Adrenal gland (tissue), 12 donors: Measurements from ENCODE around the gene DCXR. TPM values are rescaled to one million over a fixed set of nuclear protein-coding genes. Genes with fewer than 3 reads are reported as not detected.

Experiments
- DNase-seq, 7 donors: peaks; one replicate each; pipeline ENCODE4 v3.0.0-alpha.2; 2019 to 2020
- H3K27ac ChIP-seq, 5 donors: fragments of 200-600 bp; sonication (generic) in 4 of 5; 1 replicate in 3 of 5; 2 replicates in 2 of 5; pipeline versions ENCODE4 v1.5.1 to v1.8.0; 2016 to 2020; ENCODE audit warnings: mild to moderate bottlenecking in 1 of 5
- H3K27me3 ChIP-seq: fragments of 200-600 bp; 2 replicates; pipeline ENCODE4 v1.8.0; 2021
- H3K36me3 ChIP-seq, 2 donors: fragments of 200-600 bp; replicated peaks in 1 of 2; 1 replicate in 1 of 2; 2 replicates in 1 of 2; pipeline versions ENCODE4 v1.5.1 to v1.8.0; 2018 to 2022
- H3K4me1 ChIP-seq, 2 donors: fragments of 200-600 bp; replicated peaks in 1 of 2; 1 replicate in 1 of 2; 2 replicates in 1 of 2; pipeline versions ENCODE4 v1.5.1 to v1.8.0; 2018 to 2021
- H3K4me3 ChIP-seq, 4 donors: fragments of 200-600 bp; sonication (generic) in 3 of 4; one replicate each; pipeline ENCODE4 v1.5.1; 2016 to 2018
- H3K9me3 ChIP-seq, 3 donors: fragments of 200-600 bp; sonication (generic) in 1 of 3; replicated peaks in 1 of 3; 1 replicate in 2 of 3; 2 replicates in 1 of 3; pipeline versions ENCODE4 v1.5.1 to v1.8.0; 2016 to 2021
- POLR2A ChIP-seq, 2 donors: fragments of 450-650 bp; IDR thresholded peaks; one replicate each; pipeline ENCODE4 v1.6.1; 2017; ENCODE audit warnings: antibody characterized with exemption in 2 of 2, mild to moderate bottlenecking in 2 of 2, moderate library complexity in 1 of 2
- WGBS, 4 donors: extraction: QIAGEN DNeasy Blood & Tissue Kit in 2 of 4; methylation state at CpG; one replicate each; pipeline versions ENCODE4 v1.1.5 to v1.1.7; 2013 to 2017; 5-methylcytosine and 5-hydroxymethylcytosine counted together
- intact Hi-C, 2 donors: fragments of 100-400 bp; cut with DNase I; formaldehyde crosslinking; loops; one replicate each; pipeline versions ENCODE4 v1.14.1 to v1.15.0; 2022 to 2023
- polyA plus RNA-seq, 3 donors: library from polyadenylated mRNA; stranded (reverse); fragments of 200-250 nt in 2 of 3; fragments of 350-450 nt in 1 of 3; fragmentation: Illumina TruSeq in 1 of 3; extraction: RNeasy Lipid Tissue Mini Kit (QIAGEN cat#74804) in 1 of 3; gene quantifications; one replicate each; pipeline ENCODE4 v1.2.3, GENCODE V29; 2013 to 2014
- total RNA-seq, 9 donors: library from RNA; depleted of rRNA in 4 of 9; stranded (reverse); fragments of >200 nt in 4 of 9; fragments of 120-200 nt in 1 of 9; fragmentation: NEBNext Ultra II Directional in 1 of 9; extraction: Animal tissue kit (Norgen Biotek cat#: 25700) in 1 of 9; gene quantifications; one replicate each; pipeline versions ENCODE4 v1.1.0 to v1.2.4, GENCODE V29; 2013 to 2023
- TF ChIP-seq, protein P1 (sequence below), 6 experiments: fragments of 450-650 bp in 4 of 6; fragments of 200-600 bp in 2 of 6; sonication (generic) in 1 of 6; IDR thresholded peaks; 1 replicate in 5 of 6; 2 replicates in 1 of 6; pipeline versions ENCODE4 v1.5.1 to v1.8.0; 2016 to 2021; ENCODE audit warnings: antibody characterized with exemption in 6 of 6, mild to moderate bottlenecking in 2 of 6, moderate library complexity in 1 of 6
- donor health status: healthy with polysubstance abuse.
- donor health status: Bipolar disorder and iron deficiency.
- donor health status: DM: yes; HTN: yes; CAD: no.
- donor health status: DM: no; HTN: no; CAD: no.
- donor health status: DM: no; HTN: no; CAD: no.
- donor health status: DM: yes; HTN: yes; CAD: no.

Gene DCXR
- total and polyA plus RNA-seq, 12 donors, result 66.9 to 183 (median 104) TPM

DNA sequence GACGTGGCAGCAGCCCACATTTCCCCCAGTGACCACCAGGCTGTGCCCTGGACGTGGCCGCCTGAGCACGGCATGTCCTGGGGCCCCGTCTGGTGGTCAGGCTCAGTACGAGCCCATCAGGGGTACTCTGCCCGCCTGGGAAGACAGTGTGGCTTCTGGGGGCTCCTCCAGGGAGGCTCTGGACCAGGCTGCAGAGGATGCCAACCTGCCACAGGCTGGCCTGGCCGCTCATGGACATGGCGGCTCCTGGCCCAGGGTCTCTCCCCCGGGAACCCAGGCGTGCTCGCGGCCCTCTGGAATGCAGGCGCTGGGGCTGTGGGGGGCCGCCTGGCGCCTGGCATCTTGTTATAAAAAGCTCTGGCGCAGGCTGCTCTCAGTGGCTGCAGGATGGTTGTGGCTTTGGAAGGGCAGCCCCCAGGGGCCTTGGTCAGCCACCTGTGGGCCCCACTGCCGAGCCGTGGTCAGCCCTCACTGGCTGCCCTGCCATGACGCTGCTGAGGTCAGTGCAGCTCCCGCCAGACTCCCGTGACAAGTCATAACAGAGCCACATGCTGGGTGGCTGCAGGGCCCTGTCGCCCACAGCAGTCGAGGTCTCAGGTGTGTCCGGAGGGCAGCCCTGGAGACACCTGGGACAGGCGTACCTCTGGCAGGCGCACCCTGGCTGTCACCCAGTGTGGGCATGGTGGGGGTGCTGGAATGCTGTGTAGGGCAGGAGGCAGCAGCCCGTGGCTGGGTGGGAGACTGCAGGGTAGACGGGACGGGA lies 29.8 kb downstream of the DCXR start:
- Histone ChIP-seq H3K9me3 (no peaks in the 10 kb centered on the region), H3K36me3 (no peaks in the 10 kb centered on the region), H3K27me3 (no peaks in the 10 kb centered on the region), H3K4me1 (peaks cover 4 to 12% of the 10 kb centered on the region in 2 donors), H3K27ac (no peak overlapping the region), H3K4me3 (no peak overlapping the region)
- TF ChIP-seq POLR2A (IDR thresholded peaks at IDR 0.05), result no peak
- TF ChIP-seq, protein P1, sequence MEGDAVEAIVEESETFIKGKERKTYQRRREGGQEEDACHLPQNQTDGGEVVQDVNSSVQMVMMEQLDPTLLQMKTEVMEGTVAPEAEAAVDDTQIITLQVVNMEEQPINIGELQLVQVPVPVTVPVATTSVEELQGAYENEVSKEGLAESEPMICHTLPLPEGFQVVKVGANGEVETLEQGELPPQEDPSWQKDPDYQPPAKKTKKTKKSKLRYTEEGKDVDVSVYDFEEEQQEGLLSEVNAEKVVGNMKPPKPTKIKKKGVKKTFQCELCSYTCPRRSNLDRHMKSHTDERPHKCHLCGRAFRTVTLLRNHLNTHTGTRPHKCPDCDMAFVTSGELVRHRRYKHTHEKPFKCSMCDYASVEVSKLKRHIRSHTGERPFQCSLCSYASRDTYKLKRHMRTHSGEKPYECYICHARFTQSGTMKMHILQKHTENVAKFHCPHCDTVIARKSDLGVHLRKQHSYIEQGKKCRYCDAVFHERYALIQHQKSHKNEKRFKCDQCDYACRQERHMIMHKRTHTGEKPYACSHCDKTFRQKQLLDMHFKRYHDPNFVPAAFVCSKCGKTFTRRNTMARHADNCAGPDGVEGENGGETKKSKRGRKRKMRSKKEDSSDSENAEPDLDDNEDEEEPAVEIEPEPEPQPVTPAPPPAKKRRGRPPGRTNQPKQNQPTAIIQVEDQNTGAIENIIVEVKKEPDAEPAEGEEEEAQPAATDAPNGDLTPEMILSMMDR (IDR thresholded peaks at IDR 0.05), result no peak
- DNase-seq, result no peak
- intact Hi-C loops, result no loop called here
- 89 to 91% (median 90%) methylated on average over 23 to 30 of the region's 30 CpGs for WGBS, 4 donors

DNA sequence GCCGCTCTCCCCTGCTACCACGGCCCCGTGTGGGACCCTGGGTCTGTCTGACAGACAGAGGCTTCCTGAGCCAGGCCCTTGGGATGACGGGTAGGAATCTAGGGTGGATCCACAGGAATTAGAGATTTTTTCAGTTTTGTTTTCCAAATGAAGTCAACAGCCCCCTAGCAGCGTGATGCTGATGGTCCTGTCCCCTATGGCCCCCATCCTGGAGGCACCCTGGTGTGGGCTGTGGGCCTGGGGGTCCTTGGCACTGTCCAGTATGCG lies 30.3 kb downstream of the DCXR start:
- H3K4me3 ChIP-seq, result no peak overlapping the region
- intact Hi-C loops, result no loop called here
- peaks cover 4 to 12% of the 10 kb centered on the region in 2 donors for H3K4me1 ChIP-seq
- DNase-seq, result no peak
- 89 to 96% (median 93%) methylated on average over 4 to 6 of the region's 6 CpGs for WGBS, 4 donors
- H3K36me3 ChIP-seq, result no peaks in the 10 kb centered on the region
- TF ChIP-seq, protein P1 (IDR thresholded peaks at IDR 0.05), result no peak
- no peak for TF ChIP-seq POLR2A (IDR thresholded peaks at IDR 0.05)
- no peak overlapping the region for H3K27ac ChIP-seq
- H3K27me3 ChIP-seq, result no peaks in the 10 kb centered on the region
- H3K9me3 ChIP-seq, result no peaks in the 10 kb centered on the region

DNA sequence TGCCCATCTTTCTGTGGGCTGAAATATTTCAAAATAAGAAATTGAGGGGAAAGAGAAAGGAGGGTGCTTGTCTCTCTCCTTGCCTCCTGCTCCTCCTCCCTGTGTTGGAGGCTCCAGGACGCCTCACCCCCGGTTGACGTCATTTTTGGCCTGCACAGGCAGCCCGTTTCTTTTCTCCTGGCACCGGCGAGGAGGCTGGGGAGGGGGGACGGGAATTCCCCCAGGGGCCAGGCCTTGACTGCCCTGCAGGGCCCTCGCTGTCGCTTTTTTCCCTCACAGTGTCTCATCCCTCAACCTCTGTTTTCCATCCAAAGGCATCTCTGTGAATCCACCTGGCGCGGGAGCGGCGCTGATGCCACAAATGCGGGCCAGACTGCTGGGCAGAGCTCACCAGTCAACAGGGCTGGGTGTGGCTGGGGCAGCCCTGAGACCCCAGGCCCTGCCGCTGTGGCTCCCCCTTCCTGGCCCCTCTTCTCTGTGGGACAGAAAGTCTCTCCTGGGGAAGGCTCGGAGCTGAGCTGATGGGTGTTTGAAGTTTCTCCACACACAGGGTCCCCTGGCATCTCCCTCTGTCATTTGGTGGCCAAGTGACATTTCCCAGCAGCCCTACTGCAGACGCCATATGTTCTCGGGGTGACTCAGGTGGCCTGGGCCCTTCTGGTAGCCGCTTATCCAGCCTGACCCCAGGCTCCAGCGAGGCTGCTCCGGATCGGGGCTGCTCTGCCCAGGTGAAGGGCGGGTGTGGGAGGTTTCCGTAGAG lies 30.8 kb downstream of the DCXR start:
- peak in 4 of 7 donors; percentile 44 to 76 (median 61) for DNase-seq
- TF ChIP-seq POLR2A (IDR thresholded peaks at IDR 0.05), result no peak
- TF ChIP-seq, protein P1 (IDR thresholded peaks at IDR 0.05), result no peak
- H3K4me1 ChIP-seq, result peaks cover 4 to 12% of the 10 kb centered on the region in 2 donors
- no peak overlapping the region for H3K27ac ChIP-seq
- 61 to 84% (median 76%) methylated on average over 16 to 24 of the region's 24 CpGs for WGBS, 4 donors
- H3K4me3 ChIP-seq, result no peak overlapping the region
- no peaks in the 10 kb centered on the region for H3K9me3 ChIP-seq
- intact Hi-C loops, result no loop called here
- H3K36me3 ChIP-seq, result no peaks in the 10 kb centered on the region
- H3K27me3 ChIP-seq, result no peaks in the 10 kb centered on the region

DNA sequence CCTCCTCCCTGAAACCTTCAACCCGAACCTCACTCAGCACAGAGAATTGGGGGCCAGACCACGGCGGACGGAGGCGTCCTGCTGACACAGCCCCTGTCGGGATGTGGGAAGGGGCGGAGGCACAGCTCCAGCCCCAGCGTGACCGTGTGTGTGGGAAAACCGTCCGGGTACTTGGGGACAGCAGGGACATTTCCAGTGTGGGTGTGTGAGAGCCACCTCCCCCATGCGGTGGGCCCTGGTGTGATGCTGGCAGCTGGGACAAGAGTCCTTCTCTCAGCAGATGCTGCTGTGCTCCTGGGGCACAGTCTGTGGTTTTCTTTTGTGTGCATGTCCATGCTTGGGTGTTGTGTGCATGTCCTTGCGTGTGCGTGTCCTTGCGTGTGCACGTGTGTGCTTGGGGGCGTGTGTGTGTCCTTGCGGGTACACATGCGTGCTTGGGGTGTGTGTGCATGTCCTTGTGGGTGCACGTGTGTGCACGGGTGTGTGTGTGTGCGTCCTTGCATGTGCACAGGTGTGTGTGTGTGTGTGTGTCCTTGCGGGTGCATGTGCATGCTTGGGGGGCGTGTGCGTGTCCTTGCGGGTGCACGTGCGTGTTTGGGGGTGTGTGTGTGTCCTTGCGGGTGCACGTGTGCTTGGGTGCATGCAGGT lies 31.7 kb downstream of the DCXR start:
- H3K4me1 ChIP-seq, result peaks cover 4 to 12% of the 10 kb centered on the region in 2 donors

More for the DNA sequence above, 31.7 kb downstream of the DCXR start:
- intact Hi-C loops, result no loop called here
- no peak overlapping the region for H3K27ac ChIP-seq
- no peak for DNase-seq
- no peaks in the 10 kb centered on the region for H3K27me3 ChIP-seq
- WGBS, 4 donors, result 82 to 97% (median 90%) methylated on average over 5 to 30 of the region's 30 CpGs
- no peaks in the 10 kb centered on the region for H3K36me3 ChIP-seq
- H3K4me3 ChIP-seq, result no peak overlapping the region
- H3K9me3 ChIP-seq, result no peaks in the 10 kb centered on the region
- TF ChIP-seq, protein P1 (IDR thresholded peaks at IDR 0.05), result no peak
- TF ChIP-seq POLR2A (IDR thresholded peaks at IDR 0.05), result no peak
